LNCAP (cell line): ENCODE measurements around the gene AKAP7.

Experiments
- TF ChIP-seq, protein P1 (sequence below): fragments of 450-650 bp; IDR thresholded peaks from 2 replicates; pipeline ENCODE4 v1.5.1; 2017; ENCODE audit warnings: mild to moderate bottlenecking

AKAP7 gene

DNA sequence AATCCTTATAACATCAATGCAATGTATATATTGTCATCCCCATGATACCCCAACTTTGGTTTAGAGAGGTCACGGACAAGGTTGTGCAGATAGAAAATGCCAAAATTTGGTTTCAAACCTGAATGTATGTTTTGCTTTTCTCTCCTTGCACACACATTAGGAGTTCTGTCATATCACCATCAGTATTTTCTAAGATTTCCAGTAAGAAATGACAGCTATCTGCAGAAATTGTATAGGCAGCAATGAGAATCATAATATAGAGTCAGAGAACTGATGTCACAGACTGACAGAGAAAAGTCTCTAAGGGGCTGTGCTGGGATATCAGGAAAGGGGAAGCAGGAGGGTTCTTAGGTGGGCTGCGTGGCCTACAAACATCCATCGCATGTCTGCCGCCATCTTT lies 140.0 kb downstream of the AKAP7 start:
- TF ChIP-seq, protein P1, sequence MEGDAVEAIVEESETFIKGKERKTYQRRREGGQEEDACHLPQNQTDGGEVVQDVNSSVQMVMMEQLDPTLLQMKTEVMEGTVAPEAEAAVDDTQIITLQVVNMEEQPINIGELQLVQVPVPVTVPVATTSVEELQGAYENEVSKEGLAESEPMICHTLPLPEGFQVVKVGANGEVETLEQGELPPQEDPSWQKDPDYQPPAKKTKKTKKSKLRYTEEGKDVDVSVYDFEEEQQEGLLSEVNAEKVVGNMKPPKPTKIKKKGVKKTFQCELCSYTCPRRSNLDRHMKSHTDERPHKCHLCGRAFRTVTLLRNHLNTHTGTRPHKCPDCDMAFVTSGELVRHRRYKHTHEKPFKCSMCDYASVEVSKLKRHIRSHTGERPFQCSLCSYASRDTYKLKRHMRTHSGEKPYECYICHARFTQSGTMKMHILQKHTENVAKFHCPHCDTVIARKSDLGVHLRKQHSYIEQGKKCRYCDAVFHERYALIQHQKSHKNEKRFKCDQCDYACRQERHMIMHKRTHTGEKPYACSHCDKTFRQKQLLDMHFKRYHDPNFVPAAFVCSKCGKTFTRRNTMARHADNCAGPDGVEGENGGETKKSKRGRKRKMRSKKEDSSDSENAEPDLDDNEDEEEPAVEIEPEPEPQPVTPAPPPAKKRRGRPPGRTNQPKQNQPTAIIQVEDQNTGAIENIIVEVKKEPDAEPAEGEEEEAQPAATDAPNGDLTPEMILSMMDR = no peak

- TF ChIP-seq, protein P1 = no peak
Measured at GRCh38 chr6:131277591-131277990, 142.3 kb downstream of the AKAP7 start.

GRCh38 chr6:131281471-131282270 lies 146.4 kb downstream of the AKAP7 start:
- TF ChIP-seq, protein P1 = no peak

GRCh38 chr6:131282365-131282764 lies 147.1 kb downstream of the AKAP7 start:
- TF ChIP-seq, protein P1 = no peak

DNA sequence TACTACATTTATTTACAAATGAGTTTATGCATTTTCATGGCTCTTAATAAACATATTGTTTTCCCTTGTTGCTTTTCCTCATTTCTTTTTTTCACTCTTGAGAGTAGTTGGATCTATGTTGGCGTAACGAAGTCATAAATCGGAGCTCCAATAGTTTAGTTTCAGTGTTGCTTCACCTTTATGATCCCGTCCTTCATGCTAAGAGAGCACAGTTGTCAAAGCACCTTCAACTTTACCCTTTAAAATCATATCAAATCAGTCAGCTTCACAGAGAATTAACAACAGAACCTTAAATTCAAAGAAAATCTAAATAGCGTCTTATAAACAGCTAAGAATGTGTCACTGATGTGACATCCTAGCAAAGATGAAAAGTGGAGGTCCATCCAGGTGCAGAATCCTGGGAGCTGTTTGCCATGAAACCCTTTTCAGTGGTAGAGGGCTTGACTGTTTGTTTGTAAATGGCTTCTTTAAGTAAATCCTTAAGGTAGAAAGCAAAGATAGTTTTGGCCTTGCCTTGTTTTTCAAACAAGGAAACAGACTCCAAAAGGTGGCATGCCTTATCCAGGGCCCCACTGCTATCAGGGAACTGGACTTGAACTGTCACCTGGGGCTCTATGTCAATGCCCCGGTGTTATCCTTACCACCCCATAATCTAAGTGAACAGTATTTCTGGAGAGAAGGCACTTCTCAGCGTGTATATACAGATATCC lies 148.4 kb downstream of the AKAP7 start:
- TF ChIP-seq, protein P1 = no peak

DNA sequence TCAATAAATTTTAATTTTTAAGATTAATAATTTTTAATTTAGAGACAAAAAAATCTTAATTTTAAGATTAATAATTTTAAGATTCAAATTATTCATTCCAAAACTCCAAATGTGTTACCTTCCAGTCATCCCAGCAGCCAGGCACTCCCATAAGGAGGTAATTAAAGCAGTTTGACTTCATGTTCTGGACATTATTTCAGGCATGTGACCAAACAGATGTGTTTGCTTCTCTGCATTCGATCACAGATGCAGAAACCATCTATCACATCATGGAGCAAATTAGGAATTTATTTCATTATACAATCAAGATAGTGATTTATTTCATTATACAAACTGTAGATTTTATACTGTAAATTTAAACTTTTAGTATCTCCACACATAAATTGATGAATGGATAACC lies 150.3 kb downstream of the AKAP7 start:
- TF ChIP-seq, protein P1 = no peak

GRCh38 chr6:131286469-131287040 lies 151.3 kb downstream of the AKAP7 start:
- TF ChIP-seq, protein P1 = no peak
